Stimulated activated naive B cell treated with anti-CD40 and anti-IgM and Interleukin-4, amounts not matched to agents 10 μg/mL and 1 μg/mL and 100 μg/mL, for 72 hours (primary cell): ENCODE data around the gene XPNPEP2.
"Not testable (repeated sequence)": the region's sequence is repeated elsewhere in the genome, so short reads cannot be mapped to it uniquely, and the experiment has no call there.

ENCODE experiments used
- ATAC-seq, 2 donors: fragments of 150-1000 bp; cut with Tn5 transposase; replicated peaks; 2 replicates each; pipeline ENCODE4 v1.10.0; 2021; ENCODE audit warnings: moderate library complexity in 1 of 2
- DNase-seq: peaks from one replicate; pipeline ENCODE4 v3.0.0; 2021
- H3K27ac Mint-ChIP-seq: one replicate; pipeline ENCODE4 v1.8.0; 2022; ENCODE audit warnings: mild to moderate bottlenecking, mixed read lengths
- H3K27me3 Mint-ChIP-seq, 2 donors: one replicate each; pipeline ENCODE4 v1.8.0; 2022; ENCODE audit warnings: mixed read lengths in 2 of 2
- H3K36me3 Mint-ChIP-seq, 2 donors: one replicate each; pipeline ENCODE4 v1.8.0; 2022; ENCODE audit warnings: mixed read lengths in 2 of 2, mild to moderate bottlenecking in 1 of 2
- H3K4me1 Mint-ChIP-seq, 2 donors: one replicate each; pipeline ENCODE4 v1.8.0; 2022; ENCODE audit warnings: mixed read lengths in 2 of 2, mild to moderate bottlenecking in 1 of 2
- H3K4me3 Mint-ChIP-seq, 2 donors: one replicate each; pipeline ENCODE4 v1.8.0; 2022; ENCODE audit warnings: mild to moderate bottlenecking in 2 of 2, mixed read lengths in 2 of 2, moderate library complexity in 1 of 2
- H3K9me3 Mint-ChIP-seq, 2 donors: one replicate each; pipeline ENCODE4 v1.8.0; 2022; ENCODE audit warnings: mixed read lengths in 2 of 2, mild to moderate bottlenecking in 1 of 2

The XPNPEP2 gene

DNA sequence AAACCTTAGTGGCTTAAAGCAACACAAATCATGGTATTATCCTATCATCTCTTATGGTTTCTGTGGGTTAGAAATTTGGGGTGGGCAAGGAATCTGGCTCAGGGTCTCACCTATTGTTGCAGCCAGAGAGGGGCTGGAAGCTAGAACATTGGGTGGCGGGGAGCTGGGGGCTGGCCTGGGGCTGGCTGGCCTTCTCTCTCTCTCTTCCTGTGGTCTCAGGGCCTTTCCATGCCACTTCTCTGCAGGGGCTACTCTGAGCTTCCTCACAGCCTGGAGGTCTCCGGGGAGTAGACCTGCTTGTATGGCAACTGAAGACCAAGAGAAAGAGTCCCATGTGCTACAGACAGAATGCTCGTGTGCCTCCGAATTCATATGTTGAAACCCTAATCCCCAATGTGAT lies 10.7 kb upstream of the XPNPEP2 start:
- Mint-ChIP-seq H3K36me3 (peaks cover 0 to 4% of the 10 kb centered on the region in 2 donors), H3K4me1 (peaks cover 17 to 32% of the 10 kb centered on the region in 2 donors), H3K9me3 (peaks cover 0 to 6% of the 10 kb centered on the region in 2 donors), H3K4me3 (no peak overlapping the region), H3K27me3 (peaks cover 0 to 16% of the 10 kb centered on the region in 2 donors), H3K27ac (no peak overlapping the region)
- ATAC-seq (no peak), DNase-seq (no peak)

DNA sequence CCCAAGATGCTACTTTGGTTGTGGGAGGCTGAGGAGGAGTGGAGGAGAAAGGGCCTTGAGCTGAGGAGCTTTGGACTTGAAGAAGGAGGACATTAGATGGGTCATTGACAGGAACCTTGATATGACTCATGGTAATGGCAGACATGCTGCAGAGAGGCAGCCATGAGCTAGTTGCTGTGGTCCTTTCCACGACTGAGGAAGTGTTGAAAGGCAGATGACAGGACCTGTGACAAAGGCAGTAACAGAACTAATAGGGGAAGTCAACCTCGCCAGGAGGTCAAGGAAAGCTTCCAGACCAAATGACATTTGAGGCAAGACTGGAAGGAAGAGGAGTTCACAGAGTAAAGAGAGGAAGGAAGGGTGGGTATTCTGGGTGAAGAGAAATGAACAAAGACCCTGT lies 7.6 kb upstream of the XPNPEP2 start:
- DNase-seq (no peak), ATAC-seq (peak; percentile 52 to 61)
- peaks cover 0 to 15% of the 10 kb centered on the region in 2 donors for H3K27me3 Mint-ChIP-seq
- H3K4me3 Mint-ChIP-seq: no peak overlapping the region
- peaks cover 21 to 43% of the 10 kb centered on the region in 2 donors for H3K4me1 Mint-ChIP-seq
- peaks cover 0 to 4% of the 10 kb centered on the region in 2 donors for H3K36me3 Mint-ChIP-seq
- H3K27ac Mint-ChIP-seq: no peak overlapping the region
- peaks cover 0 to 6% of the 10 kb centered on the region in 2 donors for H3K9me3 Mint-ChIP-seq

DNA sequence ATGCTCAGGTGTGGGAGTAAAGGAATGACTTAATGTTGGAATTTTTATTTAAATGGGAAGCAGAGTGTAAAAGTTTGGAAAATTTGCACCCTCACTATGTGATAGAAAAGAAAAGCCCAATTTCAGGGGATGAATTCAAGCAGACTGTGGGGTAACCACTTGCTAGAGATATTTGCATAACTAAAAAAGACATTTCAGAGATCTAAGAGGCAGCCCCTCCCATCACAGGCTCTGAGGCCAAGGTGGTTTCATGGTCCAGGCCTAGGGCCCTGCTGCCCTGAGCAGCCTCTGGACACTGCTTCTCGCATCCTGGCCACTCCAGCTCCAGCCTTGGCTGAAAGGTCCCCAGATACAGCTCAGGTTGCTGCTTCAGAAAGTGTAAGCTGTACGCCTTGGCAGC lies 5.9 kb upstream of the XPNPEP2 start:
- H3K36me3 Mint-ChIP-seq: peaks cover 0 to 4% of the 10 kb centered on the region in 2 donors

DNA sequence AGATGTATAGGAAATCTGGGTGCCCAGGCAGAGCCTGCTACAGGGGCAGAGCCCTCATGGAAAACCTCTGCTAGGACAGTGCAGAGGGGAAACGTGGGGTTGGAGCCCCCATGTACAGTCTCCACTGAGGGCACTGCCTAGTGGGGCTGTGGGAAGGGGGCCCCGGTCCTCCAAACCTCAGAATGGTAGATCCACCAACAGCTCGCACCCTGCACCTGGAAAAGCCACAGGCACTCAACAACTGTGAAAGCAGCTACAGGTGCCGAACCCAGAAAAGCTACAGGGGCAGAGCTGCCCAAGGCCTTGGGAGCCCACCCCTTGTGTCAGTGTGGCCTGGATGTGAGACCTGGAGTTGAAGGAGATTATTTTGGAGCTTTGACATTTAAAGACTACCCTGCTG lies 5.4 kb upstream of the XPNPEP2 start:
- H3K4me3 Mint-ChIP-seq: no peak overlapping the region
- no peak overlapping the region for H3K27ac Mint-ChIP-seq
- H3K4me1 Mint-ChIP-seq: peaks cover 31 to 56% of the 10 kb centered on the region in 2 donors
- ATAC-seq: no peak
- peaks cover 0 to 6% of the 10 kb centered on the region in 2 donors for H3K9me3 Mint-ChIP-seq
- peaks cover 0 to 4% of the 10 kb centered on the region in 2 donors for H3K36me3 Mint-ChIP-seq
- peaks cover 0 to 7% of the 10 kb centered on the region in 2 donors for H3K27me3 Mint-ChIP-seq
- DNase-seq: no peak

More for the DNA sequence above, 5.9 kb upstream of the XPNPEP2 start:
- Mint-ChIP-seq H3K4me1 (peaks cover 26 to 51% of the 10 kb centered on the region in 2 donors), H3K27me3 (peaks cover 0 to 7% of the 10 kb centered on the region in 2 donors), H3K4me3 (no peak overlapping the region), H3K9me3 (peaks cover 0 to 6% of the 10 kb centered on the region in 2 donors), H3K27ac (no peak overlapping the region)
- ATAC-seq: no peak
- no peak for DNase-seq

DNA sequence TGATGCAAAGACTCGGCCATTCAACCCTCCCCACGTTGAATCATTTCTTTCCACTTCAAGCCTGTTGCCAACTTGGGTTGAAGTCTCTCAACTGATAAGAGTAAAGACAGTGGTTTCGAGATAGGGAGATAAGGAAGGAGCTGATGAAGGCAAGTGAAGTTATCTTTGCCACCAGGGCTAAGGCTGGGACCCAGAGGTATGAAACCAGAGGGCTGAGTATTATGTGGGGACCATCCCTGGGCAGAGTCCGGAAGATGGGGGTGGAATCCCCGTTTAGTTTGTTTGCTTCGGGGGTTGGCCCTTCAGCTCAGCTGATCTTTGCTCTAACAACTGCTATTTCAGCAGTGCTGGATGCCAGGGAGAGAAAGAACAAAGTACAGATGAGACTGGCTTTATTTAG lies 2.3 kb upstream of the XPNPEP2 start:
- H3K9me3 Mint-ChIP-seq: peaks cover 0 to under 1% of the 10 kb centered on the region in 2 donors
- H3K27me3 Mint-ChIP-seq: peaks cover 0 to 7% of the 10 kb centered on the region in 2 donors
- peak overlapping the region; percentile 57 for H3K27ac Mint-ChIP-seq
- no peak for ATAC-seq
- no peak for DNase-seq
- peaks cover 0 to under 1% of the 10 kb centered on the region in 2 donors for H3K36me3 Mint-ChIP-seq
- peaks cover 34 to 60% of the 10 kb centered on the region in 2 donors for H3K4me1 Mint-ChIP-seq
- H3K4me3 Mint-ChIP-seq: no peak overlapping the region

DNA sequence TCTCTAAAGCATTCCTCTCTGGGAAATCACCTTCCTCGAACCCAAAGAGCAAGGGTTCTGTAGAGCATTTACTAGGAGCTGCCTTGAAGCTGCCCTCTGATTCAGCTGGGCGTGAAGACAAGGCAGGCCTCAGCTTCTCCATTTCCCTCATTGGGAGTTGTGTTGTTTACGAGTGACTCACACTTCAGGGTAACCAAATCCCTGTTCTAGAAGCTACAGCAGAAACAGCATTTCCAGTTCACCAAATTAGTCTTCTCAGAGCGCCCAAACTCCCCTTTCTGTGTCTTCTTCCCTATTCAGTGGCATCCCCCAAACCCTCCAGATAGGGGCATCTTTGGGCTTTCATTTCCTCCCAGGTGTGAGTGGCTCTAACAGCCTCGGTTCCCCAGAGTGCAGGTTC lies 863 bp upstream of the XPNPEP2 start:
- peaks cover 0 to 7% of the 10 kb centered on the region in 2 donors for H3K27me3 Mint-ChIP-seq
- no peaks in the 10 kb centered on the region for H3K9me3 Mint-ChIP-seq
- no peaks in the 10 kb centered on the region for H3K36me3 Mint-ChIP-seq
- H3K4me3 Mint-ChIP-seq: peak overlapping the region; percentile 10 to 30
- H3K27ac Mint-ChIP-seq: peak overlapping the region; percentile 82
- DNase-seq (peak; percentile 52), ATAC-seq (peak; percentile 91 to 93)
- peaks cover 33 to 57% of the 10 kb centered on the region in 2 donors for H3K4me1 Mint-ChIP-seq

DNA sequence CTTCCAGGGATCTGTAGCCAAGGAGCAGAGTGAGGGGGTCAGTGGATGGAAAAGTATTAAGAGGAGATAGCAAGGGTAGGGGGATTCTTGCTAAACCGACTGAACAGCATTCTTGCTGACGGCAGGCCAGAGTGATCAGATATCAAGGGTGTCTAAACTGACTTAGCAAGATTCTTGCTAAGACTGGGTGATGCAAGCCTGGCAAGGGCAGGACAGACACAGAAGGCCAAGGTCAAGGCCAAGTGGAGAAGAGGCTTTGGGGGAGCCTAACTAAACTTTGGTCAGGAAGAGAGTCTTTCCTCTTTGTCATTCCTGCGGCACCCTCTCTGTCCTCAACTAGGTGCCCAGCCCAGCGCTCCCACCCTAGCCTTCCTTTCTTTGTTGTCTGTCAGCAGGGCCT lies 799 bp downstream of the XPNPEP2 start:
- H3K4me3 Mint-ChIP-seq: no peak overlapping the region
- no peaks in the 10 kb centered on the region for H3K9me3 Mint-ChIP-seq
- no peak for ATAC-seq
- no peaks in the 10 kb centered on the region for H3K36me3 Mint-ChIP-seq
- peaks cover 0 to 12% of the 10 kb centered on the region in 2 donors for H3K27me3 Mint-ChIP-seq
- peaks cover 33 to 60% of the 10 kb centered on the region in 2 donors for H3K4me1 Mint-ChIP-seq
- no peak for DNase-seq
- peak overlapping the region; percentile 0 for H3K27ac Mint-ChIP-seq

DNA sequence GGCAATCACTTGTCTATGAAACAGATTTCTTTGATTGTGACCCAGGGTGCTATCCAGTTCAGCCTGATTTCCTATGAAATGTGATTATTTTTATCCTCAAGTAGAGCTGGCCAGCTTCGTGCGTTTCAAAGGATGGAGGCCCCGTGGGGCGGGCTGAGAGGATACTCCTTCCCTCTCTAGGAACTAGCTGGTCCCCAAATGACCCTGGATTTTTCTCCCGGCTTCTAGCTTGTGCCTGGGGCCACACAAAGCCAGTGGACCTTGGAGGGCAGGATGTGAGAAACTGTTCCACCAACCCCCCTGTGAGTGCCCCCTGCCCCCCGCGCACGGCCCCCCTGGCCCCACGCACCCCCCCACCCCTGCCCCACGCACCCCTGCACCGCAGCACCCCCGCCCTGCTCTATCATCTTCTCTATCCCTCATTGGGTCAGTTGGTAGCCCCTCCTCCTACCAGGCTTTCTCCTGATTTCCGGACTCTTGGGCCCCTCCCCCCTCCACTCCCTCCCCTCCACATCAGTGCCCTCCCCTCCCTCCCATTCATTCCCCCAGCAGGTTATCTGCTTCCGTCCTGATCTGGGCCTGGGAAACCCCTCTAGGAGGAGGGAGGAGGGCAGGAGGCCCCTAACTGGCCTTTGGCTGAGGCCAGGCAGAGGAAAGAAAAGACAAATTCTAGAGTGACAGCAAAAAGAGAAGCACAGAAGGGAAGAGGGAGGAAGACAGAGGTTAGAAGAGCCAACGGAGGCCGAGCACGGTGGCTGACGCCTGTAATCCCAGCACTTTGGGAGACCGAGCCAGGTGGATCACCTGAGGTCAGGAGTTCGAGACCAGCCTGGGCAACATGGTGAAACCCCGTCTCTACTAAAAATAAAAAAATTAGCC lies 3.3 kb downstream of the XPNPEP2 start:
- H3K27ac Mint-ChIP-seq: peak overlapping the region; percentile 39
- DNase-seq (no peak), ATAC-seq (peak in 1 of 2 donors; percentile 10)
- no peaks in the 10 kb centered on the region for H3K9me3 Mint-ChIP-seq
- H3K36me3 Mint-ChIP-seq: no peaks in the 10 kb centered on the region
- peak overlapping the region; percentile 3 to 11 for H3K4me3 Mint-ChIP-seq
- peaks cover 0 to 5% of the 10 kb centered on the region in 2 donors for H3K27me3 Mint-ChIP-seq
- H3K4me1 Mint-ChIP-seq: peaks cover 28 to 46% of the 10 kb centered on the region in 2 donors

DNA sequence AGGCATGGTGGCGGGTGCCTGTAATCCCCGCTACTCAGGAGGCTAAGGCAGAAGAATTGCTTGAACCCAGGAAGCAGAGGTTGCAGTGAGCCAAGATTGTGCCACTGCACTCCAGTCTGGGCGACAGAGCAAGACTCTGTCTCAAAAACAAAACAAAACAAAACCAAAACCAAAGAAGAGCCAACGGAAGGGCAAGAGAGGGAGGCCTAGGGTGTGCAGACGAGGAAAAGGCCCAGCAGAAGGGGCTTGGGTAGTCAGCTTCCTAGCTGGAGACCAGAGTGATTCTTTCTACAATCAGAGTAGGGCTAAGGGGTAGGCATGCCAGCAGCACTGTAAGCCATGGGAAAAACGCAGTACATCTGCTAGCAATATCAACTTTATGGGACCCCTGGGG lies 4.0 kb downstream of the XPNPEP2 start:
- not testable (repeated sequence) for DNase-seq, H3K27me3 Mint-ChIP-seq, H3K9me3 Mint-ChIP-seq, ATAC-seq, H3K36me3 Mint-ChIP-seq
- Mint-ChIP-seq H3K4me1 (peaks cover 25 to 42% of the 10 kb centered on the region in 2 donors), H3K4me3 (peak overlapping the region; percentile 2 to 20), H3K27ac (peak overlapping the region; percentile 39)

DNA sequence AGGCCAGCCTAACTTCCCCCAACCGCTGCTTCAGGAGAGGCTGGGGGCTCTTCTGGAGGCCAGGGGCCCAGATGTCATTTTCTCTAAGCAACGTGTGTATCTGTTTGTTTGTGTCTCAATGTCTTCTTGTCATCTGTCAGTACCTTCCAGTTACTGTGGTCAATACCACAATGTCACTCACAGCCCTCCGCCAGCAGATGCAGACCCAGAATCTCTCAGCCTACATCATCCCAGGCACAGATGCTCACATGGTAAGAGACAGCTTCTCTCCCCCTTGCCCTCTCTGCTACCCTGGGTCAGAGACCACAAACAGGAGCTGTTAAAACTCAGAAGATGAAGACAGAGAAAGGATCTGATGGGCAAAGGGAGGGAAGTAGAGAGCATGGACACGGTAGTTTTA lies 5.0 kb downstream of the XPNPEP2 start:
- peaks cover 0 to 5% of the 10 kb centered on the region in 2 donors for H3K27me3 Mint-ChIP-seq
- H3K27ac Mint-ChIP-seq: no peak overlapping the region
- DNase-seq (no peak), ATAC-seq (no peak)
- H3K36me3 Mint-ChIP-seq: no peaks in the 10 kb centered on the region
- H3K4me1 Mint-ChIP-seq: peaks cover 16 to 31% of the 10 kb centered on the region in 2 donors
- H3K4me3 Mint-ChIP-seq: no peak overlapping the region
- H3K9me3 Mint-ChIP-seq: no peaks in the 10 kb centered on the region

DNA sequence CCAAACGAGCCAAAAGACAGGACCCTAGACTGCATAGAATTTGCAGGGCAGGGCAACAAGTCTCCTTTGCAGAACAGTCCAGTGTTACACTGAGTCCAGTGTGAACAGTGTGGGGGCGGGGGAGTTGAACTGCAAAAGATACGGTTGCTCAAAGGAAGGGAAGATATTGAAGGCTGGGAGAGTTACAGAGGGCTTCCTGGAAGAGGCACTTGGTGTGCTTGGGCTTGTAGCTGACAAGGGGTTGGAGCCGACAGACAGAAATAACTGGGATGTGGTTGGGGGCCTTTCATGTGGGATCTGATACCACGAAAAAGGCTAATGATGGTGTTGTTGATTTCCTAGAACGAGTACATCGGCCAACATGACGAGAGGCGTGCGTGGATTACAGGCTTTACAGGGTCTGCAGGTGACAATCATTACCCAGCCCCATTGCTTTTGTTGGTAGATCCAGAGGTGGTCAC lies 6.1 kb downstream of the XPNPEP2 start:
- no peak for DNase-seq
- peaks cover 0 to 5% of the 10 kb centered on the region in 2 donors for H3K27me3 Mint-ChIP-seq
- no peak overlapping the region for H3K4me3 Mint-ChIP-seq
- H3K9me3 Mint-ChIP-seq: no peaks in the 10 kb centered on the region
- H3K4me1 Mint-ChIP-seq: peaks cover 7 to 20% of the 10 kb centered on the region in 2 donors
- no peaks in the 10 kb centered on the region for H3K36me3 Mint-ChIP-seq
- H3K27ac Mint-ChIP-seq: no peak overlapping the region
- ATAC-seq: no peak

DNA sequence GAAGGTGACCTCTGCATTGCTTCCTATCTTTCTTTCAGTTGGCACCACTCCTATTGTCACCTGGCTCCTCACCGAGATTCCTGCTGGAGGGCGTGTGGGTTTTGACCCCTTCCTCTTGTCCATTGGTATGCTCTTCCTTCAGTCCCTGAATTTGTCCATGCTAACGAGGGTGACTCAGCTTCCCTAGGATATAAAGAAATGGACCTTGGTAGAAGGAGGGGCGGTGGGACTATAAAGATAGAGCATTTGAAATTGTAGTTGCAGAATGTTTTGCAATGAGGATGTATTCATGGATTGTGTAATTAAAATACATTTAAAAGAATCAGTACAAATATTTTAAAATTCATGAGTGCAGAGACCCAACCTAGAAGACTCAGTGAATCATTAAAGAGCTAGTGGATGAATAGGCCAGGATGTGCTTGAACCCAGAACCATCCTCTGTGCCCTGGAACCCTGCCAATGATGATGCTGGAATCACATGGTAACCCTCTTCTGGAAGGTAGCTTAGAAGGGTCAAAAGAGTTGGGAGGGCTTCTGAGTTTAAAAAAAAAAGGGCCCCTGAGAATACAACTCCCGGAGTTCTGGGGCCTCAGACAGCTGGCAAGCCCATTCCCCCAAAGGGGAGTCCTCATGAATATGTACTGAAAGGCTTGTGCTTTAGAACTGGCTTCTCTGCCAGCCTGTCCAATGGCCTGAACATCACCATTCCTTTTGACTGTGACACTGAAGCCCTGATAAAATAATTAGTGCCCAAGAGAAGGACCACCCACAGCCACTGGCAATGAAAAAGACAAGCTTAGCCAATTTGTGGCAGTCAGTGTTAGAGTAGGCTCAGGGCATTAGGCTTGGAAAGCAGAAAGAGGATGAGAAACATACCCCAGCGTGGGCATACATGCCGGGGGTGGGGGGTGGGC lies 8.0 kb downstream of the XPNPEP2 start:
- Mint-ChIP-seq H3K27ac (peak overlapping the region; percentile 15), H3K4me3 (no peak overlapping the region), H3K4me1 (peaks cover 7 to 19% of the 10 kb centered on the region in 2 donors)

DNA sequence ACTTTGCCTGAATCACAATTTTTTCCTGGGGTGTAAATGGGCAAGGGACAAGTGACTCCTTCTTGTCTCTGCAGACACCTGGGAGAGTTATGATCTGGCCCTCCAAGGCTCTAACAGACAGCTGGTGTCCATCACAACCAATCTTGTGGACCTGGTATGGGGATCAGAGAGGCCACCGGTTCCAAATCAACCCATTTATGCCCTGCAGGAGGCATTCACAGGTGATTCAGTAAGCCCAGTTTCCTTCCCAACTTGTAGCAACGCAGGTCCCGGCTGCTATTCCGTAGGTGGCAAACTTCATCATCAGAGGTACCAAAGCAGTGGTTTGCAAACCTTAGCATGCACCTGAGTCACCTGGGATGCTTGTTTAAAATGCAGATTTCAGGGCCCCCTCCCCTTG lies 8.8 kb downstream of the XPNPEP2 start:
- no peaks in the 10 kb centered on the region for H3K9me3 Mint-ChIP-seq
- H3K4me1 Mint-ChIP-seq: peaks cover 6 to 14% of the 10 kb centered on the region in 2 donors
- DNase-seq (no peak), ATAC-seq (no peak)
- H3K27me3 Mint-ChIP-seq: peaks cover 0 to 5% of the 10 kb centered on the region in 2 donors
- H3K27ac Mint-ChIP-seq: no peak overlapping the region
- H3K4me3 Mint-ChIP-seq: no peak overlapping the region
- no peaks in the 10 kb centered on the region for H3K36me3 Mint-ChIP-seq

More for the DNA sequence above, 8.0 kb downstream of the XPNPEP2 start:
- H3K27me3 Mint-ChIP-seq: peaks cover 0 to 5% of the 10 kb centered on the region in 2 donors
- no peaks in the 10 kb centered on the region for H3K9me3 Mint-ChIP-seq
- no peaks in the 10 kb centered on the region for H3K36me3 Mint-ChIP-seq
- DNase-seq (no peak), ATAC-seq (no peak)

DNA sequence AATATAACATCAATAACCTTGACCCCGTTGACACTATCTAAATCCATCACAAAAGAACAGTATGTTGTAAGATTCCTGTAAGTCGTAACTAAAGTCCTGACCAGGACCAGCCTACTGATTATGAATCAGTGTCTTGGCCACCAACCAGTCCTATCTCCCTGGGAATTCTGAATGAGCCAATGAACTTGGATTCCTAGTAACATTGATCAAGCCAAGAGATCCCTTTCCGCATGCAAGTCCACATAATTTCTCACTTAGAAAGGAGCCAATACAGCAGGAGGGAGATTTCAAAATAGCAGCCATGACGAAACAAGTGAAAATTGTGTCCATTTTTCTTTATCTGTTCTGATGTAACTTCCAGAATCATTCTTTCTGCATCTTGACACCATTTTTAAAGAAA lies 9.5 kb downstream of the XPNPEP2 start:
- no peaks in the 10 kb centered on the region for H3K9me3 Mint-ChIP-seq
- H3K36me3 Mint-ChIP-seq: no peaks in the 10 kb centered on the region
- H3K27me3 Mint-ChIP-seq: peaks cover 0 to 5% of the 10 kb centered on the region in 2 donors
- H3K4me3 Mint-ChIP-seq: no peak overlapping the region
- peaks cover 3 to 9% of the 10 kb centered on the region in 2 donors for H3K4me1 Mint-ChIP-seq
- DNase-seq (no peak), ATAC-seq (no peak)
- no peak overlapping the region for H3K27ac Mint-ChIP-seq
